ENCODE measurements around the gene EPOP. TPM values are rescaled to one million over a fixed set of nuclear protein-coding genes. Genes with fewer than 3 reads are reported as not detected.

EPOP gene
- total RNA-seq = 1 to 10 TPM in 1 of 4 donors, under 1 TPM in 3; 0.21 to 1.2 (median 0.63) TPM
- polyA plus RNA-seq = 1 to 10 TPM in 1 of 3 donors, under 1 TPM in 2; 0.21 to 1.1 (median 0.44) TPM
- long read RNA-seq, donor 1 = 0 reads
- long read RNA-seq, donor 2, partial matches to known transcripts = 0 of 1 reads
- long read RNA-seq, donor 2, other reads (novel, unspliced or antisense) = 0 of 1 reads

DNA sequence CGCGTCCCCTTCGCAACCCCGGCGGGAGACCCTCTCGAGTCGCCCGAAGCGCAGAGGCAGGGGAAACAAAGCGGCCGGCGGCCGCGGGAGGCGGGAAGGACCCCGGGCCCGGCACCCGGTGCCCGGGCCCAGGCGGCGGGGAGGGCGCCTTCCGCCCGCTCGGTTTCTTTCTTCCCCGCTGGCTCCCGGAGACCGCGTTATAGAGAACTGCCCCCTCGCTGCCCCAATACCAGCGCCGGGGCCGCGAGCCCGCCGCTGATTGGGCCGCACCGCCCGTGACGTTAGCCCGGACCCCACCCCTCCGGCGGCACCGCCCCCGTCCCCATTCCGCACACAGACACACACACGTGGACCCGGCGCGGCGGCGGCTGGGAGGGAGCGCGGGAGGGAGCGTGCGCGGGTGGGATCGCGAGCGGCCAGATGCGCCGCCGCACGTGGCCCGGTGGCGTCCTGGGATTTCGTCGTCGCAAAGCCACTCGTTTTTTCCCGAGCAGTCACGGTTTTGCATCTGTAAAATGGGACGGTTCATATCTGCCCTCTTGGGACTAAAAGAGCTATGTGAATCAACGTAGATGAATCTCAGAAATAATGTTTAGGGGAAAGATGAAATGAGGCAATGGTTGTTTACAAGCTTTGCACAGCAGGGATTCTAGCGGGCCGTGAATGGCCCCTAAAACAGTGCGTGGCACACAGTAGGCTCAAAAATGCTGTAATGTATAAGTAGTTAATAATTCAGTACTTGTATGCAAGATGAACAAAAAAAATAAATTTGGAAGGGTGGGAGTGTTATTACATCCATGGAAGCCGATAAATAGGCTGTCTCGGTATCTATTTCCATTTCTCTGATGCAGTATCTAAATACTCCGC is at the start of gene EPOP:
TSS of gene EPOP (minus strand) at position 209 of the 867 bp plus-strand sequence. CDS start 462 bp downstream, outside the sequence.
- WGBS, 3 donors = 4 to 5% (median 4%) methylated on average over 62 to 80 of the region's 80 CpGs
- TF ChIP-seq, protein P1, sequence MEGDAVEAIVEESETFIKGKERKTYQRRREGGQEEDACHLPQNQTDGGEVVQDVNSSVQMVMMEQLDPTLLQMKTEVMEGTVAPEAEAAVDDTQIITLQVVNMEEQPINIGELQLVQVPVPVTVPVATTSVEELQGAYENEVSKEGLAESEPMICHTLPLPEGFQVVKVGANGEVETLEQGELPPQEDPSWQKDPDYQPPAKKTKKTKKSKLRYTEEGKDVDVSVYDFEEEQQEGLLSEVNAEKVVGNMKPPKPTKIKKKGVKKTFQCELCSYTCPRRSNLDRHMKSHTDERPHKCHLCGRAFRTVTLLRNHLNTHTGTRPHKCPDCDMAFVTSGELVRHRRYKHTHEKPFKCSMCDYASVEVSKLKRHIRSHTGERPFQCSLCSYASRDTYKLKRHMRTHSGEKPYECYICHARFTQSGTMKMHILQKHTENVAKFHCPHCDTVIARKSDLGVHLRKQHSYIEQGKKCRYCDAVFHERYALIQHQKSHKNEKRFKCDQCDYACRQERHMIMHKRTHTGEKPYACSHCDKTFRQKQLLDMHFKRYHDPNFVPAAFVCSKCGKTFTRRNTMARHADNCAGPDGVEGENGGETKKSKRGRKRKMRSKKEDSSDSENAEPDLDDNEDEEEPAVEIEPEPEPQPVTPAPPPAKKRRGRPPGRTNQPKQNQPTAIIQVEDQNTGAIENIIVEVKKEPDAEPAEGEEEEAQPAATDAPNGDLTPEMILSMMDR (IDR thresholded peaks at IDR 0.05) = no peak
- Histone ChIP-seq H3K4me1 (peaks cover 11% of the 10 kb centered on the region), H3K36me3 (ENCODE audit: insufficient read depth in 1 of 2, low read depth in 1 of 2) (no peaks in the 10 kb centered on the region), H3K27me3 (ENCODE audit: insufficient read depth in 3 of 3, low read length in 2 of 3) (peaks cover 0 to 53% (median 10%) of the 10 kb centered on the region in 3 donors), H3K4me3 (peak within 1 kb of the TSS; percentile 74), H3K9me3 (no peaks in the 10 kb centered on the region), H3K27ac (no peak within 1 kb of the TSS)
- intact Hi-C loops (cut with DNase I) = no loop called here
- ATAC-seq (peak; percentile 83 to 88 (median 86)), DNase-seq (peak; percentile 87 to 88)

DNA sequence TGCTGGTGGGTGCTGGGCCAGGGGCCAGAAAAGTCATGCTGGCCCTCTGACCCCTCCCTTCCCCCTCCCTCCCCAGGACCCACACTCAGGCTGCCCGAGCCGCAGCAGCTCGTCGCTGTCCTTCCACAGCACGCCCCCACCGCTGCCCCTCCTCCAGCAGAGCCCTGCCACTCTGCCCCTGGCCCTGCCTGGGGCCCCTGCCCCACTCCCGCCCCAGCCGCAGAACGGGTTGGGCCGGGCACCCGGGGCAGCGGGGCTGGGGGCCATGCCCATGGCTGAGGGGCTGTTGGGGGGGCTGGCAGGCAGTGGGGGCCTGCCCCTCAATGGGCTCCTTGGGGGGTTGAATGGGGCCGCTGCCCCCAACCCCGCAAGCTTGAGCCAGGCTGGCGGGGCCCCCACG is 47.0 kb upstream of the EPOP start:
- H3K4me3 ChIP-seq = no peak overlapping the region
- no peak for DNase-seq
- intact Hi-C loops (cut with DNase I) = no loop called here
- ATAC-seq = no peak
- H3K4me1 ChIP-seq = no peaks in the 10 kb centered on the region
- TF ChIP-seq, protein P1 (IDR thresholded peaks at IDR 0.05) = no peak
- no peaks in the 10 kb centered on the region for H3K9me3 ChIP-seq
- H3K27ac ChIP-seq = no peak overlapping the region
- no peaks in the 10 kb centered on the region for H3K27me3 ChIP-seq (ENCODE audit: insufficient read depth in 3 of 3, low read length in 2 of 3)
- peaks cover 7 to 83% of the 10 kb centered on the region in 2 donors for H3K36me3 ChIP-seq (ENCODE audit: insufficient read depth in 1 of 2, low read depth in 1 of 2)
- WGBS, 3 donors = 89 to 97% (median 91%) methylated on average over 6 to 16 of the region's 16 CpGs

DNA sequence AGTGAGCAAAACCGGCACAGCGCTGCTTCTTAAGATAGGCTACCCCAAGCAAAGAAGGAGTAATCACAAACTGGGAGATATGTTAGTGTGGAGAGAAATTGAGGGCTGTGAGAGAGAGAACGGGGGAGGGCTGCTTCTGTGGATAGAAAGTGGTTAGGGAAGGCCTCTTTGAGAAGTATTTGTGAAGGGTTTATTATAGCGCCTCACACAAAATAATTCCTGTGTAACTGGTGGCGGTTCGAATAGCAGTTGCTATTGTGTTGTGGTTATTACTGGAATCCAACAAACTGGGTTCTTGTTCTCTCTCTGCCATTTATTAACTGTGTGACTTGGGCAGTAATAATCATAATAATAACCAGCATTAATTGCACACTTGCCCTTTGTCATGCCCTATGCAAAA is 46.2 kb upstream of the EPOP start:
- intact Hi-C loops (cut with DNase I) = no loop called here
- H3K9me3 ChIP-seq = no peaks in the 10 kb centered on the region
- no peak for ATAC-seq
- no peaks in the 10 kb centered on the region for H3K27me3 ChIP-seq (ENCODE audit: insufficient read depth in 3 of 3, low read length in 2 of 3)
- WGBS, 3 donors = 88 to 91% (median 90%) methylated on average over 6 of the region's 6 CpGs
- H3K4me1 ChIP-seq = no peaks in the 10 kb centered on the region
- peaks cover 7 to 91% of the 10 kb centered on the region in 2 donors for H3K36me3 ChIP-seq (ENCODE audit: insufficient read depth in 1 of 2, low read depth in 1 of 2)
- no peak overlapping the region for H3K27ac ChIP-seq
- no peak overlapping the region for H3K4me3 ChIP-seq
- no peak for DNase-seq
- TF ChIP-seq, protein P1 (IDR thresholded peaks at IDR 0.05) = no peak

DNA sequence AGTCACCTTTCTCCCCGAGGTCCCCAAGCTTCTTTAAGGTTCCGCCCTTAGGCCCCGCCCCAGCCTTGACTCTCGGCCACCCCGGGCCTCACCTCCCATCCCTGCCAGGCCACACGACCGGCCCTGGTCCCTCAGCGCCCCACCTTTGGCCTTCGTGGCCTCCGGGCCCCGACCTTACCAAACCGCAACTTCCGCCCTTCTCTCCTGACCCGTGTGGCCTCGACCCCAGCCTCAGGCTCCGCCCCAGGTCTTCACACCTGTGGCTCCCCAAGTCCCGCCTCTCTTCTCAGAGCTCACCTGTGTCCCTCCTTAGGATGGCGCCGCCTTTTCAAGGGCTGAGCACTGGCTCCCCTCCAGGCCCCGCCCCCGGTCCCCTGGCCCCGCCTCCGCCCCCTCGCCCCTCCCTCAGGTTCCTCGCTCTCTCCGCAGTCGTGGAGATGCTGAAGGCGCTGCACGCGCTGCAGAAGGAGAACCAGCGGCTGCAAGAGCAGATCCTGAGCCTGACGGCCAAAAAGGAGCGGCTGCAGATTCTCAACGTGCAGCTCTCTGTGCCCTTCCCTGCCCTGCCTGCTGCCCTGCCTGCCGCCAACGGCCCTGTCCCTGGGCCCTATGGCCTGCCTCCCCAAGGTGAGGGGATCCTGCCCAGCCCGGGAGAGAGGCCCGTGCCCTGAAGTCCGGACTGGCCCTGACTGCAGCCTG is 45.3 kb upstream of the EPOP start:
- no peaks in the 10 kb centered on the region for H3K27me3 ChIP-seq (ENCODE audit: insufficient read depth in 3 of 3, low read length in 2 of 3)
- WGBS, 3 donors = 76 to 79% (median 77%) methylated on average over 38 to 39 of the region's 39 CpGs
- DNase-seq = no peak
- intact Hi-C loops (cut with DNase I) = no loop called here
- H3K9me3 ChIP-seq = no peaks in the 10 kb centered on the region
- no peak overlapping the region for H3K4me3 ChIP-seq
- H3K4me1 ChIP-seq = no peaks in the 10 kb centered on the region
- H3K27ac ChIP-seq = no peak overlapping the region
- no peak for ATAC-seq
- TF ChIP-seq, protein P1 (IDR thresholded peaks at IDR 0.05) = no peak
- peaks cover 7 to 96% of the 10 kb centered on the region in 2 donors for H3K36me3 ChIP-seq (ENCODE audit: insufficient read depth in 1 of 2, low read depth in 1 of 2)

Data from psoas muscle (tissue), 8 donors.